IPS DF 6.9 (cell line): ENCODE measurements around the gene ARHGAP27.
A peak's percentile ranks its signal among the peaks of the same experiment; 100 is the strongest.

Experiments used
- DNase-seq: peaks from one replicate; pipeline ENCODE4 v3.0.0-alpha.2; 2013; ENCODE audit warnings: low read depth, low spot score
- H3K27ac ChIP-seq: one replicate; pipeline ENCODE4 v1.5.1; 2013; ENCODE audit warnings: low read length, control low read depth
- H3K27me3 ChIP-seq: 2 replicates; pipeline ENCODE4 v1.6.1; 2013; ENCODE audit warnings: mild to moderate bottlenecking, low read length; ENCODE audit not compliant: control insufficient read depth, insufficient read depth
- H3K36me3 ChIP-seq: 2 replicates; pipeline ENCODE4 v1.6.1; 2013; ENCODE audit warnings: low read length; ENCODE audit not compliant: control insufficient read depth, insufficient read depth
- H3K4me1 ChIP-seq: 2 replicates; pipeline ENCODE4 v1.6.1; 2013; ENCODE audit warnings: low read length; ENCODE audit not compliant: control insufficient read depth, insufficient read depth
- H3K4me3 ChIP-seq: 2 replicates; pipeline ENCODE4 v1.5.1; 2013; ENCODE audit warnings: mild to moderate bottlenecking, low read length
- H3K9me3 ChIP-seq: 2 replicates; pipeline ENCODE4 v1.6.1; 2013; ENCODE audit warnings: low read length, inconsistent platforms; ENCODE audit not compliant: control insufficient read depth, insufficient read depth
- WGBS: extraction: QIAGEN DNeasy Blood & Tissue Kit; methylation state at CpG from one replicate; pipeline ENCODE4 v1.1.7; 2013; ENCODE audit warnings: mixed read lengths, missing lambda C conversion rate; ENCODE audit not compliant: insufficient read length, insufficient coverage; 5-methylcytosine and 5-hydroxymethylcytosine counted together

Gene ARHGAP27

DNA sequence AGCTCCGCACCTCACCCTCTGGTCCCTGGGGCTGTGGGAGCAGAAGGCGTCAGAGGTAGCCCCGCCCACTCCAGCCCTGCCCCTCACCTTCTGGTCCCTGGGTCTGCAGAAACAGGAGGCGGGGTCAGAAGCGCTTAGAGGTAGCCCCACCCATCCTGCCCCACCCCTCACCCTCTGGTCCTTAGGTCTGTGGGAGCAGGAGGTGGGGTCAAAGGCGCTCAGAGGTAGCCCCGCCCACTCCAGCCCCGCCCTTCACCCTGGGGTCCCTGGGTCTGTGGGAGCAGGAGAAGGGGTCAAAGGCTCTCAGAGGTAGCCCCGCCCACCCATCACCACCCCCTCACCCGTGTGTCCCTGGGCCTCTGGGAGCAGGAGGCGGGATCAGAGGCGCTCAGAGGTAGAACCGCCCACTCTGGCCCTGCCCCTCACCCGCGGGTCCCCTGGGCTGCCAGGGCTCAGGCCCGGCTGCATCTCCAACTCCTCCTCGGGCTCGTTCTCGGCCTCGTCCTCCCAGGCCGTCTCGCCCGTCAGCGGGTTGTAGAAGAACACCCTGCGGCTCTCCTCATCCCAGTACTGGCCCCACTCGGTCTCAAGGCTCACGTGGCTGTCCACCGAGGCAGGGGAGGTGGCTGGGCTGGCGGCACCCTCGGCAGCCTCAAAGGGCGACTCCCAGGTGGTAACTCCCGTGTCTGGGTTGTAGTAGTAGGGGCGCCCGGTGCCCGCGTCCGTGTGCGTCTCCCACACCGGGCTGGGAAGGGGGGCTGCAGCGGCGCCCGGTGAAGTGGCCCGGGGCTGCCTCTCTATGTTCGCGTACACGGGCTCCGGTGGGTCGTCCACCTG lies 27.2 kb downstream of the ARHGAP27 start:
- WGBS, result no CpG with 5 or more reads among the region's 48 CpGs
- H3K27me3 ChIP-seq, result no peaks in the 10 kb centered on the region
- H3K4me3 ChIP-seq, result peak overlapping the region; percentile 34; the same call in 1 of the 2 replicates
- H3K36me3 ChIP-seq, result no peaks in the 10 kb centered on the region
- no peaks in the 10 kb centered on the region for H3K9me3 ChIP-seq
- H3K4me1 ChIP-seq, result peaks cover 2% of the 10 kb centered on the region; the same call in 1 of the 2 replicates
- DNase-seq, result peak; percentile 95
- H3K27ac ChIP-seq, result no peak overlapping the region

DNA sequence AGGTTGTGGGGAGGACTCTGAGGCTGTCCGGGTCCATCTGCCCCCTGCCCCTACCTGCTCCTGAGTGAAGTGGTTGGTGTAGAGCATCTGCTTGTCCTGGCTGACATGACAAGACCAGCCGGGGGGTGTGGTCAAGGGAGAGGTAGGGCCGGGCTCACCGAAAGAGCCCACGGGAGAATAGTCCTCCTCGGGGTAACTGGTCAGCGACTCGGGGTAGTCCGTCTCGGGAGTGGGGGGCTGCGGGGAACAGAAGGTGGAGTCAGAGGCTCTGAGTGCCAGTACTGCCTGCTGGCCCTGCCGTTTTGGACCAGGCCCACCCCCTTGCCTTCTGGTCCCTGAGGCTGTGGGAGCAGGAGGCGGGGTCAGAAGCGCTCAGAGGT lies 27.8 kb downstream of the ARHGAP27 start:
- H3K4me3 ChIP-seq, result no peak overlapping the region

DNA sequence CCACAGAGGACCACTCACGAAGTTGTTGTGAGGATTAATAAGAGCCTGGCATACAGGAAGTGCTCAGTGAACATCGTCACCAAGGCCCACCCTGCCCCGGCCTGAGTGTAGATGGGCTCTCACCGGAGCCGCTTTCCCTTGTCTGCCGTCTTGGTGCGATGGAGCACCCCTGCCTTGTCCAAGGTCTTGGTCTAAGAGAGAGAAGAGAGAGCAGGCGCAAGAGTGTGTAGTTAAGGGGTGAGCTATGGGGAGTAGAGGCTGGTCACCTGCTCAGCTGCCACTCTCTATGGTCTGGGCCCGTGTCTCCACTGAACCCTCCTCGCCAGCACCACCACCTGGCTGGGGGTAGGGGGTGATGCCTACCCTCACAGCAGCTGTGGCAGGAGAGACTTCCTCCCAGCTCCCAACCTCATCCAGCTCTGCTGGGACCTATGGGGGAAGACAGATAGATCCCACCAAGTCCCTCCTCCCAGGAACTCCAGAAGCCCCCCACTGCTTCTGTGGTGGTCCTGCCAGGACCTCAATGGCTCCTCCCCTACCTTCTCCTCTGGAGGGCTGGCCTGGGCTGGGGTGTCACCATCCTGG lies 28.7 kb downstream of the ARHGAP27 start:
- Histone ChIP-seq H3K27ac (no peak overlapping the region), H3K4me3 (no peak overlapping the region; the same call in 1 of the 2 replicates), H3K27me3 (no peaks in the 10 kb centered on the region), H3K4me1 (peaks cover 2% of the 10 kb centered on the region; the same call in 1 of the 2 replicates), H3K9me3 (no peaks in the 10 kb centered on the region), H3K36me3 (no peaks in the 10 kb centered on the region)
- DNase-seq, result no peak
- no CpG with 5 or more reads among the region's 10 CpGs for WGBS

More for the DNA sequence above, 27.8 kb downstream of the ARHGAP27 start:
- Histone ChIP-seq H3K27ac (no peak overlapping the region), H3K36me3 (no peaks in the 10 kb centered on the region), H3K4me1 (peaks cover 2% of the 10 kb centered on the region; the same call in 1 of the 2 replicates), H3K27me3 (no peaks in the 10 kb centered on the region), H3K9me3 (no peaks in the 10 kb centered on the region)
- no CpG with 5 or more reads among the region's 14 CpGs for WGBS
- no peak for DNase-seq

DNA sequence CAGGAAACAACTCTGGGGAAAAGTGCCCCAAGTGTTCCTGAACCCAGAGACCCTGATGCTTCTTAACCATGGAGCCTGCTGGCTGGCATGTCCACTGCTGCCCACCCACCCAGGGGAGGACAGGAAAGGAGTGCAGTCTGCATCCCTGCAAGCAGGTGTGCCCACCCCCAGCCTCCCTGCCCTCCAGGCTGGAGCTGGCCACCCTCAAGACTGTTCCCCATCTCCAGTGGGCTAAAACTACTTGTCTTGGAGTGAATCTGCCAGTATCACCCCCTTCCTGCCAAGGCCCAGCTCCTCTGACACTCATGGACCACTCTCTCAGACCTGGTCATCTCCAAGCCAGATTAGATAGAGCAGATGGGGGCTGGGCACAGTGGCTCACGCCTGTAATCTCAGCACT lies 29.8 kb downstream of the ARHGAP27 start:
- WGBS, result no CpG with 5 or more reads among the region's 1 CpG
- H3K27me3 ChIP-seq, result no peaks in the 10 kb centered on the region
- DNase-seq, result no peak
- H3K4me3 ChIP-seq, result no peak overlapping the region
- H3K9me3 ChIP-seq, result no peaks in the 10 kb centered on the region
- peaks cover 2% of the 10 kb centered on the region; the same call in 1 of the 2 replicates for H3K4me1 ChIP-seq
- H3K27ac ChIP-seq, result no peak overlapping the region
- no peaks in the 10 kb centered on the region for H3K36me3 ChIP-seq

DNA sequence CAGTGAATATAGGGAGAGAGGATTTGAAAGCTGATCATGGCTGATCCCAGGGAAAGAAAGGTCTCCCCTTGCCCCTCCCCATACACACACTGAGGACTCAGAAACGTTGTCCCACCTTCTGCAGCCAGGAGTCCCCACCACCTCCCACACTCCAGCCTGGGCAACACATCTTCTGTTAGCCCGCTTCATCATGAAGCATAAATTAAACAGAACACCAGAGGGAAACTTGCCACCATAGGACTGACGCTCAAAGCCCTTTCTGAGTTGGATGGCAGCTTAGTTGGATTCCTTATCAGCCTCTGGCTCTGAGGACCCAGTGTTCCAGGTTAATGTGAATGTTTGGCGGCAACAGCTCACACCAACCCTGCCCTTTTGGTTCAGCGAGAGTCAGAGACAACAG lies 33.9 kb downstream of the ARHGAP27 start:
- Histone ChIP-seq H3K4me1 (peaks cover 5% of the 10 kb centered on the region; the same call in 1 of the 2 replicates), H3K27ac (no peak overlapping the region), H3K27me3 (no peaks in the 10 kb centered on the region), H3K36me3 (peaks cover 2% of the 10 kb centered on the region; the same call in 1 of the 2 replicates), H3K9me3 (no peaks in the 10 kb centered on the region), H3K4me3 (no peak overlapping the region)
- WGBS, result no CpG with 5 or more reads among the region's 5 CpGs
- DNase-seq, result no peak

DNA sequence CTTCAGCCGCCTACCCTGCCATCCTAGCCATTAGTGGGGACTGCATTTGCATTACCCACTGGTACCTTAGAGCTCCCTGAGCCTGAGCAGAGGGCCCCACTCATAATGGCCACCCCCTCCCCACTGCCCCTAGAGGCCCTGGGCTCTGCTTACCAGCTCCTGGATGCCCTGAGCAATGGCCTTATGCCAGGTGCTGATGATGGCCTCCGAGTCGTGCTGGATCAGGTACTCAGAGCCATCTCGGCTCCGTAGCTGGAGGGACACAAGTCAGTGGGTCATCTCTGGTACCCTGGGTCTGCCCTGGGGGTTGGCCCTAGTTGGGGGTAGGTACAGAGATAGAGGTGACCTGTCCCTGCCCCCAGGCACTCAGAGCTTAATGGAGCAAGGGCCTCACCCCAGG lies 34.9 kb downstream of the ARHGAP27 start:
- Histone ChIP-seq H3K36me3 (peaks cover 2% of the 10 kb centered on the region; the same call in 1 of the 2 replicates), H3K27me3 (no peaks in the 10 kb centered on the region), H3K4me1 (peaks cover 5% of the 10 kb centered on the region; the same call in 1 of the 2 replicates), H3K4me3 (no peak overlapping the region), H3K27ac (no peak overlapping the region), H3K9me3 (no peaks in the 10 kb centered on the region)
- DNase-seq, result no peak
- WGBS, result no CpG with 5 or more reads among the region's 5 CpGs

DNA sequence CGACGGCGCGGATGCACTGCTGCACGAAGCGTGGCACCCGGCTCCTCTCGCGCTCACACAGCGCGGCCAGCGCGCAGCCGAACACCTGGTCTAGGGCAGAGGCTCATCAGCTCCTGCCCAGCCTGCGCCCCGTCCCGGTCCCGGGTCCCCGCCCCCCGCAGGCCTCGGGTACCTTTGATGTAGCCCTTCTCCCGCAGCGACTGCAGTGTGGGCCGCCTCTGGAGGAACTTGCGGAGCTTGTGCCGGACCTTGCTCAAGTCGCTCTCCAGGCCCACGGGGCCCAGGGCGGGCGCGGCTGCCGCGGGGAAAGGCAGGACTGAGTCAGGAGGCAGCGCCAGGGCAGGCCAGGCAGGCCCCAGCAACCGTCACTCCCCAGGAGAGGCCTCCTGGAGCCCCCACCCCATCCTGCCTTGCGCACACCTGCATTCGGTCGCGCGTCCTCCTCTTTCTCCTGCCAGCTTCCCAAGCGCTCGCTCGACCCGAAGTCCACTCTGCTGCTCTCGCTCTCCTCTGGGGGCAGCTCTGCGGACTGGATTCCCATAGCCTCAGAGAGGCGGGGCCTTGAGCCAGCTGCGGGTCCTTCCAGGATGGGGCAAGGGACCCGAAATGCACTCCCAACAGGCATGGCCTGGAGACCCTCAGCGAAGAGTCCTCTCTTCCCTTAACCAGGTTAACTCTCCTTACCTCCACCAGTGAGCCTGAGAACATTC lies 36.0 kb downstream of the ARHGAP27 start:
- Histone ChIP-seq H3K36me3 (peaks cover 2% of the 10 kb centered on the region; the same call in 1 of the 2 replicates), H3K9me3 (no peaks in the 10 kb centered on the region), H3K27me3 (no peaks in the 10 kb centered on the region), H3K4me3 (no peak overlapping the region), H3K4me1 (peaks cover 5% of the 10 kb centered on the region; the same call in 1 of the 2 replicates), H3K27ac (no peak overlapping the region)
- WGBS, result no CpG with 5 or more reads among the region's 50 CpGs
- DNase-seq, result no peak

DNA sequence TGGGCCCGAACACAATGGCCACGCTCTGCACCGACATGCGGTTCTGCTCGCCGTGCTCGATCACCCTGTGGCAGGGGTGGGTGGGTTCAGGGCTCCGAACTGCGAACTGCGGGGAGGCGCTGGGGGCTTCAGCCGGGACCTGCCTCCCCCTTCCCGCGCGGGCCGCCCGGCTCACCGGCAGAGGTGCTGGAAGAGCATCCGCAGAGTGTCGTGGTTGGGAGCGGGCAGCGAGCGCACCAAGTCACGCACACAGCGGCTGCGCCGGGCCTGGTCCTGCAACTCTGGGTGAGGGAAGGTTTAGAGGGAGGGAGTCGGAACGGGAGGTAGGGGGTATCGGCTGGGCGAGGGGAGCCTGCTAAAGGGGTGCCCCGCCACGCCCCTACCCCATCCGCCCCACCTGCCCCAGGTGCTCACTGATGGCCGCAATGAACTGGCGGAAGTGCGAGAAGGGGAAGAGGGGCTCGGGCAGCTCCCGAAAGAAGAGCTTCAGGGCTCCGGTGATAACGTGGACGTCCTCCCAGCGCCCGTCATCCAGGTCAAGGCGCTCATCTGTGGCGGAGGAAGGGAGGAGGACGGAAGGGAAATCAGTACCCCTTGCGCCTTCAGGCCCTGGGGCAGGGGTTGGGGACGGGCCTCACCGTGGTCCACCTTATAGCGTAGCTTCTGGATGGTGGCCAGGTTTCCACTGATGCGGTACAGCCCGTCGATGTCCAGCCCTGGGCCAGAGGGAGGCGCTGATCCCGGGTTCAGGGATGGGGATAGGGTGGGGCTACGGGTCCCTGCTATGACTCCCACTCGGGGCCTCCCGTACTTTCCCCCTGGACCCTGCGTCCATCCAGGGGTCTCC lies 36.9 kb downstream of the ARHGAP27 start:
- Histone ChIP-seq H3K27me3 (no peaks in the 10 kb centered on the region), H3K9me3 (no peaks in the 10 kb centered on the region), H3K27ac (no peak overlapping the region), H3K4me3 (no peak overlapping the region), H3K36me3 (peaks cover 2% of the 10 kb centered on the region; the same call in 1 of the 2 replicates), H3K4me1 (peaks cover 5% of the 10 kb centered on the region; the same call in 1 of the 2 replicates)
- DNase-seq, result no peak
- no CpG with 5 or more reads among the region's 60 CpGs for WGBS

DNA sequence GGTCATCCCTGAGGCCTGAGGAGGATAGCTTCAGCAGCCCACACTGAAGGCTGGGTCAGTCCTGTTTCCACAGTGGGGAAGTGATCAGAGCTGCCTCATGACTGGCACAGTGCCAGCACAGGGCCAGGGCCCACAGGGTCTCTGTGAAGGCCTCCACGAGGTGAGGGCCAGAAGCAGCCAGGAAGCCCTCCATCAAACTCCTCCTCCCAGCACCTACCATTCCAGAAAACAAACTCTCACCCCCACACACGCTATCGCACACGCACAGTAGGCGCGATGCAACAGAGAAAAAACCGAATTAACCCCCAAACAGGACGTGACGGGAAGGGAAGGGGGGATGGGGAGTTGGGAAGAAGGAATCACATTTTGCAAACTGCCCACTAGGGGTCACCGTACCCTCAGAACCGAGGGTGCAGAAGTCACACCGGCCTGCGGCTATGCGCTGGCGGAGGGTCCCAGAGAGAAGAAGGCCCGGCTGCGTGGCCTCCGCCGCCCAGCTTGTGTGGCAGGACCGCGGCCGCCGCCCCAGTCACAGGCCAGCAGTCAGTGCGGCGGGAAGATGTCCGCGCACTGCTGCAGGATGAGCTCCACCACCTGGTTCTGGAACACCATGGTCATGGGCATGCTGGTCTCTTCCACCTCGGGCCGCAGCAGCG lies 37.6 kb downstream of the ARHGAP27 start:
- no CpG with 5 or more reads among the region's 30 CpGs for whole genome bisulfite sequencing
- Histone ChIP-seq H3K9me3 (no peaks in the 10 kb centered on the region), H3K27me3 (no peaks in the 10 kb centered on the region), H3K36me3 (peaks cover 2% of the 10 kb centered on the region; the same call in 1 of the 2 replicates), H3K4me1 (peaks cover 5% of the 10 kb centered on the region; the same call in 1 of the 2 replicates), H3K4me3 (no peak overlapping the region), H3K27ac (no peak overlapping the region)
- DNase-seq, result peak; percentile 86
